HG02571 (cell line): ENCODE data around the gene RER1.

Source experiments
- ATAC-seq: cut with Tn5 transposase; IDR thresholded peaks from one replicate; pipeline ENCODE4 v1.9.1; 2021; ENCODE audit warnings: mild to moderate bottlenecking, moderate library complexity; ENCODE audit not compliant: unreplicated experiment

Gene RER1

DNA sequence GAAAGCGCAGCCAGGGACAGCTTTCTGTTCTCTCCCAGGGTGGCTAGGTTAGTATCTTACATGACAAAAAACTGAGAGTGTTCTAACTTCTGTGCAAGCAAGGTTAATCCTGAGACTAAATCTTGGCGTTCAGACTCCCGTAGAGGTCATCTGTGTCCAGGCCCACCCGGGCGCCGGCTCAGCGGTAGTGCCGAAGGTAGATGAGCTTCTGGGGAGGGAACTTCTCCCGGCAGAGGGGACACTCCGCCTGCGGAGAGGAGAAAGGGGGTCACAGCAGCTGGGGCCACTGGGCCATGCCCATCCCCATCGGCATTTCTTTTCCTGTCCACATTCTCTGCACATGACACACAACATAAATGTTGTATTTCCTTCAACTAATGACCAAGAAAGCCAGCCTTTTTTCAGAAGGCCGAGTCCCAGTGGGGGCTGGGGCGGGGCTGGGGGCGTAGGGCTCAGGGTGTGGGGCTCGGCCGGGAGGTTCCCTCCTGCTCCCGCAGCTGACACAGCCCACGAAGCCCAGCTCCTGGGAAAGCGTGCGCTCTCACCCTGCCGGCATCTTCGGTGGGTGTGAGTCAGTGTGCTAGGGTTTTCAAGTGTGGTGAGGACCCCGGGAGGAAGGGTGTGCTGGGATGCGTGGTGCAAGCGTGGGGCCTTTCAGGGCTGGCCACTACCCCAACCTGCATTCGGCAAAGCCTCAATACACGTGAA lies 14.1 kb downstream of the RER1 start:
- no peak for ATAC-seq

DNA sequence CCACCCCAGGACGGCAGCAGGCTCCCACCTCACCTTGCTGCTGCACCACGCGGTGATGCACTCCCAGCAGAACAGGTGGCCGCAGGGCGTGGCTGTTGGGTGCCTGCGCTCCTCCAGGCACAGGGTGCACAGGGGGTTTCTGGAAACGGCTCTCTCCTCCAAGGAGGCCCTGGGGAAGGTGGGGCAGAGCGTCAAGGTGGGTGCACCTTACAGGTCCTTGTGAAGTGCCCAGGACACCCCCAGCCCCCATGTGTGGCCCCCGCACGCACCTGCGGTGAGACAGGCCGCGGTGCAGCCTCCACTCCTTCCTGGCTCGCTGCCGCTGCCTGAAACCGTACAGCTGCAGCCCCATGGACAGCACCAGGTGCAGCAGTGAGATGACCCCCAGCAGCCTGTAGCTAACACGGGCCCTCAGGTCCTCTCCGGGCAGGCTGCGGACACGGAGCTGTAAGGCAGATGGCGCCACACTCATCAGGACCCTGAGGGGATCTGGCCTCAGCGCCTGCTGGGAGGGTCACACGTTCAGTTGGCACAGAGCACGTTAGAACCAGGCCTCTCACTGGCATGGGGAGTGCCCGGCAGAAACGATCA lies 14.9 kb downstream of the RER1 start:
- ATAC-seq, result no peak

DNA sequence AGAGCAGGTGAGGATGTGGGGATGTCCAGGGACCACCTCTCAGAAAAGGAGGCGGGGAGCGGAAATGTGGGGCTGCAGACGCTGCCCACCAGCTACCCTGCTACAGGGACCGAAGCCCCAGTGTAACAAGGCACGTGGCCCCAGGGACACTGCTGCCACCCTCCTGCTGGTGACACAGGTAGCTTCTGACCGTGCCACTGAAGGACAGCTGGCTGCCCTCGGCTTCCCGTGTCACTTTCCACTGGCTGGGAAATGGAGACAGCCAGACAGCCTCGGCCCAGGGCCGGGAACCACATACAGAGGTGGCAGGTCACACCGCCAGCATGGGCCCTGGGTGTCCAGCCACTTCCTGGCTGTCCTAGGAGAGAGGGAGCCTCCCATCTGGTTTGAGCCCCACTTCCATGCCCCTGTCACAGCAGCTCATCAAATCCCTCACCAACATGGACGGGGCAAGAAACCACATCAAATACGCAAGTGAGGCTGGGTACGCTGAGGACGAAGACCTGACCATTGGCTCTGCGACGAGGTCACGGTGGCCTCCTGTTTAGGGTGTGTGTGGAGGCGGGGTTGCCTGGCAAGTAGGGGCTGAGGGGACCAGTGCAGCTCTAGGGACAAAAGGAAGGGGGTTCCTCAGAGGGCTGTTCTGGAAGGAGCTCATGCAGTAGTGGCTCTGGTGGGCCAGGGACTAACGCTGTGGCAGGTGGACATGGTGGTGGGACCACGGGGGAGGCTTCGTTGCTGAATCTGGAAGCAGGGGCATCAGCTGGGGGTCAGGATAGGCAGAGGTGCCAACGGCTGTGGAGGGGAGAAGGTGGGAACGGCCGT lies 15.7 kb downstream of the RER1 start:
- ATAC-seq, result no peak

DNA sequence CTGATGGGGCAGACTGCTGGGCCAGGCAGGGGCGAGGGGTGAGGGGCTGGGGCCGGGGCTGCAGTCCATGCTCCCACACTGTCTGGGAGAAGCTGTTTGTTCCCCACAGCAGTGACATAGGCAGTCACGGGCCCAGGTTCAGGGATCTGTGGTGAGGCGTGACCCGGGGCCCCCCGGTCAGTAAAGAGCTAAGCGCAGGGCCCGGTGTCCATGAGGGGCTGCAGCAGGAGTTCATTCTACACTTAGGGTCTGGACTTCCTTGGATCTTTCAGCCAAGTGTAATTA lies 16.3 kb downstream of the RER1 start:
- no peak for ATAC-seq

DNA sequence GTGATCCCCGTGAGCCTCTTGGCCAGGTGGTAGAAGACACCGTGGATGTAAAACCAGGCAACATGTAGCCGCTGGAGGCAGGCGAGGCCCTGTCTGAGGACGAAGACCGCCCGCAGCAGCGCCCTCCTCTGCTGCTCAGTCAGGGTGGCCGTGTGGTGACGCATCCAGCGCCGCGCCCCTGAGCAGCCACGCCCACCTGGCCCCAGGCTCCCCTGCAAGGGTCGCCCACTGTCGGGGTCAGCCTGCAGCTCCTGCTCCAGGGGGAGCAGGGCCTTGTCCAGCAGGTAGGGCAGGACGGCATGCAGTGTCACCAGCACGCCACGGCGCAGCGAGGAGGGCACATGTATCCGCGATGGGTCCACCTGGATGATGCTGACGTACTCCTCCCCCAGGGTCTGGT lies 16.8 kb downstream of the RER1 start:
- no peak for ATAC-seq

DNA sequence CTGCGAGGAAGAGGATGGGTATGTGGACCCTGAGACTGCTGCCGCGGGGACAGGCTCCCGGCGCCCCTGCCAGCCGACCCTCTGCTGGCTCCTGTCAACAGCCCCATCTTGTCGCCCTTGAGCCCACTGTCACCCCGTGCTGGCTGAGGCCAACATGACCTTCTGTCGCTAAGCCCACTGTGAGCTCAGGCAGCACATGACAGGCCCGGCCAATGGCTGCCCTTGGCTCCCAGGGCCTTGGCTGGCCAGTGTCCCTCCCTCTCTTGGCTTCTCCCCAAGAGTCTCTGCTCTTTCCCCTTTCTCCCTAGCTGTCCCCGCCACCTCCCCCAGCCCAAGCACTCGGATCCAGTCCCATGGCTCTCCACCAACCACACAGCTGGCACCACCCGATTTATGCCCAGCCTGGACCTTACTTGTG lies 17.2 kb downstream of the RER1 start:
- ATAC-seq, result no peak

DNA sequence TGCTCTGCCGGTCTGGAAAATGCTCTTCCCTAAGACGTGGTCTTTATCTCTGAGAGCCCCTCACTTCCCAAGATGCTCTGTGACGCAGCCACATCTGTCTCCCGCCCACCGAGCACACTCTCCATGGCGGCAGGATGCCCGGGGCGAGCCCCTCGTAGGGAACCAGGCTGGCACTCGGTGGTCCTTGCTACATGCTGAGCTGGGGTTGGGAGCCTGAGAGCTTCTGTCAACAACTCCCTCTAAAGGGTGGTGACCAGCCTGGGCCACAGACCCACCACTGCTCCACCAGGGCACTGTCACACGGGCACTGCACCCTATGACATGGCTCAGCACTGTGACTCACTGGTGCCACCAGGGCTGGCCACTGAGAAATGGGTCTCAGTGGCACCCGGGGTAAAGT lies 18.1 kb downstream of the RER1 start:
- ATAC-seq, result no peak

DNA sequence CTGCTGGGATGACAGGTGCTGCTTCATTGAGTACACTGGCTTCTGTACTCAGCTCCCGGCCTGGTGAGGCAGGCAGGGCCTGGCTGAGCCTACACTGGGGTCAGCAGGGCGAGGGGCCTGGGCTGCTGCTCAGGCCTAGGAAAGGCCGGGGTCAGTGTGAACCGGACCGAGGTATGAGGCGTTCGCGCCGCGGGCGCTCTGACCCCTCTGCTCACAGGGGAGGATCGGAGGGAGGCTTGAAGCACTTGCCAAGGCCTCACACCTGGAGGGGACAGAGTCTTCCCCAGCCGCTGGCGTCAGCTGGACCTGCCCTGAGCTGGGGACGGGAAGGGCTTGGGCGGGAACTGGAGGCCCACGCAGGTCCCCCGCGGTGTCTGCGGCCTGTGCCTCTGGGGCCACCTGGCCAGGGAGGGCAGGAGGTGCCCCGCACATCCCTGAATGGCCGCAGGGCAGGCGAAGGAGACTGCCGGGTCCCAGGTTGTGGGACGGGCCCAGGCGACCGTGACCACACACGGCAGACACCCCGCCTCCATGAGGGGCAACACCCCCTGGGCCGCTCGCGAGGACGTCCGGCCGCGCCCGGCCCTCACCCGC lies 20.3 kb downstream of the RER1 start:
- peak; percentile 11 for ATAC-seq

DNA sequence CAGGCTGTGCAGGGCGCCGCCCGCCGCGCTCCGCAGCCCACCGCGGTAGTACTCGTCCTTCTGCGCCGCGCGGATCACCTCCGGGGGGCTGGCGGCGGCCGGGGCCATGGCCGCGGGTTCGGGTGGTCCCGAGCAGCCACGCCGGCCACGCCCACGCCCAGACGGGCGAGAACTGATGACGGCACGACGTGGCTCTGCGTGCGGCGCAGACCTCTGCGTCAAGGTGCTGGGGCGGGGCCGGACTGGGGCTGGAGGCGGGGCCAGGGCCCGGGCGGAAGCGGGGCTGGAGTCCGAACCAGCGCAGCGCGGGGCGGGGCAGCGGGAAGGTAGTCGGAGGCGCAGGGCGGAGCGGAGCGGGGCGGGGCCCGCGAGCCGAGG lies 20.7 kb downstream of the RER1 start, which contains the start of gene PEX10:
Gene PEX10, minus strand, starts transcription at position 170 of the 378 bp plus-strand sequence. Its CDS starts 62 bp downstream, at position 108.
- ATAC-seq, result peak; percentile 79

DNA sequence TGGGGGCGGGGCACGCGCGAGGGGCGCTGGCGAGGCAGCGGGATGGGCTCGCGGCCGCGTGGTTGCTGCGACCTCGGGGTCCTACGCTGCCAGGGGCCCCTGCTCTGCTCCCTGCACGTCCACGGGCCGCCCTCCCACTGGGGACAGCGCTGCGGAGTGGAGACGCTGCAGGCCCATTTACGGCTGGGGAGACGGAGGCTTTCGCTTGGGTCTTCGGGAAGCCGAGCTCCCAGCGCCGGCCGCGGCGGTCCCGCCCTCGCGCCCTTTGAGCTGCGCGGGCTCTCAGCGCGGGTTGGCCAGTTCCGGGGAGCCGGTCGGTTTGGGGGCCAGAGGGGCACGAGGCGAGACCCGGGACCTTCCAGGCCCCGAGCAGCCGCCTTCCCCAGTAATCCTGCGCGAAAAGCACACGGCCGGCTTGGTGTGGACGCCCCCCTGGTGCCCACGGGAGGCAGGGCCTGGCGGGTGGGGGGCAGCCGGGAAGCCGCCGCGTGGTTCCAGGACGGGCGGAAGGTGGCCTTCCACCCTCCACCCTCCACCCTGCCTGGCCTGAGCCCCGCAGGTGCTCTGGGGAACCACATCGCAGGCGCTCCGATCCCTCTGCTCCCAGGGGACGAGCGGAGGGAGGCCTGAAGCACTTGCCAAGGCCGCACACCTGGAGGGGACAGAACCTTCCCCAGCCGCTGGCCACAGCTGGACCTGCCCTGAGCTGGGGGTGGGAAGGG lies 21.3 kb downstream of the RER1 start:
- peak; percentile 26 for ATAC-seq

DNA sequence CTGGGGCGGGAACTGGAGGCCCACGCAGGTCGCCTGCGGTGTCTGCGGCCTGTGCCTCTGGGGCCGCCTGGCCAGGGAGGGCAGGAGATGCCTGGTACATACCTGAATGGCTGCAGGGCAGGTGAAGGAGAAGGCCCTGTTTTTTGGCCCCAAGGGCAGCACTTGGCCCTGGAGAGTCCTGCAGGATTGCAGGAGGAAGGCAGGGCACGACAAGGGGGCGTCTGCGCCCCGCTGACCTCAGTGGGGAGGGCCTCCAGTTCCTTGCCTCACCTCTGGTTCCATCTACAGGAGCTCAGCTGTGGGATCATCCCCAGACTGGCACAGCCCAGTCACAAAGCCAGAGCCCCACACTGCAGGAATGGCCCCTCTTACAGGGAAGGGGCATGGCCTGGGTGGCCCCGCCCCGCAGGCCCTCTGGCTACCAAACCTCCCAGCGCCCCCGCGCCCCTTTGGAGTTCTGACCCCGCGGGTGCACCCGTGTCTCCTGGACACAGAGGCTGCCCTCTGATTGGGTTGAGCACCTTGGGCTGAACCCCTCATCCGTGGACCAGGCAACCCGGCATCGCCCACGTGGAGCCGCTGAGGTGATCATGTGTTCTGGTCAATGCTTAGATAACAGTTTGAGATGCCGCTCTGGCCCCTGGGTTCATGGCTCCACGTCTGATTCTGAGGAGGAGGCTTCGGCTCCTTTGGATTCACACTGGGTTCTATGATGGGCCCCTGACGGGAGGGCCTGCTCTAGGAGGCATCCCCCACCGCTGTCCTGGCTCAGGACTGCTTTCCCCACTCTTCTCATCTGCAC lies 22.1 kb downstream of the RER1 start:
- ATAC-seq, result no peak

DNA sequence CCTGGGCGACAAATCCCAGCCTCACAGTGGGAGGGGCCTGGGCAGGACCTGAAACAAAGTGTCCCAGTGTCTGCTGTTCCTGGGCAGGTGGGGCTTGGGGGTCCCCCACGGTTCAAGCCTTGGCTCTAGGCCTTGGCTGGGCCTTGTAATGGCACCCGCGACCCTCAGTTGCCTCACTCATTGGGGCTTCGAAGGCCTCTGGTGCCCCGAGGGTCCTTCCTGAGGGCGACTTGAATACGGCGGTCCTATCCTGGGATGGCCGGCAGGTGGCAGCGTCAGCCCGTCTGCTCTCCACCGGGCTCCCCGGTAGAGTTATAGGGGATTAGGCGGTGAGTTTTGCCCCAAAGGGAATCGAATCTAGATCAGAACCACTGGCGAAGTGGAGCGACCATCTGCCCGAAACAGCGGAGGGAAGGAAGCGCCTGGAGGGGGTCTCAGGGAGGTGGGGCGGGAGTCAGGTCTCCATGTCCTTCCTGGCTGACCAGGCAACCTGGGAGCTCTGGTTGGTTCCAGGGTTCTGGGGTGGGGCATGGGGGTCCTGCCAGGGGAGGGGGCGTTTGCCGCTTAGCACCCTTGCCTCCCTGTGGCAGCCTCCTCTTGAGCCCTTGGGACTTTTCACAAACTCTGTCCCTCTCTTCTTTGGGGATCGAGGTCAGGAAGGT lies 22.8 kb downstream of the RER1 start:
- ATAC-seq, result no peak

DNA sequence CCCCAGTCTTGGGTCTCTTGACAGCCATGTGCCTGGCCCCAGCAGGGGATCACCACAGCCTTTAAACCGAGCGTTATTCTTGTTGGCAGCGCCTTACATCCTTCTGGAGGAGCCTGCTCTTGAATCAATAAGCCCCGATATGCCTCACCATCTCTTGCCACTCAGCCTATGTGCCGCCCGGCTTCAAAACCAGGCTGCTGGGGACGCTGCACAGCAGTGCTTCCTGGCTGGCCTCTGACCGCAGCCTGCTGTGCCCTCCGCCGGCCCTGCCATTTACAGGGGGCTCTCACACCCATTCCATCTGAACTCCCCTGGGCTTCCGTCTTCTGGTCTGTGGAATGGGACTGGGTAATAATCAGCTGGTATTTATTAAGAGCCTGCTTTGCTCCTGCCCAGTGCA lies 23.7 kb downstream of the RER1 start:
- ATAC-seq, result no peak

DNA sequence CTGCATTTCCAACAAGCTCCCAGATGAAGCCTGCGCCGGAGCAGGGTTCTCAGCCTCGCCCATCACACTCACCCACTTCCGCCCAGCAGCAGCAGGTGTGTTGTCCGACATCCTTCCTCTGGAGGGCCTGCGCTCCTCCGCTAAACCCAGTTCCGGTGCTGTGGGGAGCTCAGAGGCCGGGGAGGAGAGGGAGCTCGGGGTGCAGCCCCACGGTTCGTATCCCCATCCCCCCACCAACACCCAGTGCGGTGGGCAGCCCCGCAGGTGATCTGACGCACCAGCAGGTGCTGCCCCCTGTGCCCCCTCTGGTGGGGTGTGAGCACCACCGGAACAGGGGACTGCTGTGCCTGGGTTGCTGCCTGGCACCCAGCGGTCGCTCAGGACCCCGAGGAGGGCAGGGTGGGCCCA lies 24.2 kb downstream of the RER1 start:
- ATAC-seq, result no peak

DNA sequence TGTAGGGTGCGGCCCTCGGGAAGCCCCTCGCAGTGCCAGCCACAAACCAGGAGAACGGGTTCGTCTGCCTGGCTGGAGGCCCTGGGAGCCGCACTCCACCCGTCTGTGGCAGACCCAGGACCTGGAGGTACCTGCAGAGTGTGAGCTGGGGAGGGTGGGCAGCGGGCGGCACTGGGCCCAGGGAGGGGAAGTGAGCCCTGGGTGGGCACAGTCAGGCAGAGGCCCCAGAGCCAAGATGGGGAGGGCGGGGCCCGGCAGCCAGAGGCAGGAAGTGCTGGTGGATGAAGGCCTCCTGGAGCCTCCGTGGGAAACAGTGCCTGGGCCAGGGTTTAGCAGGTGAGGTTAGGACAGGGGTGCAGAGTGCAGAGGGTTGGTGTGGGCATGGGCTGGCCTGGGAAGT lies 24.8 kb downstream of the RER1 start:
- no peak for ATAC-seq

DNA sequence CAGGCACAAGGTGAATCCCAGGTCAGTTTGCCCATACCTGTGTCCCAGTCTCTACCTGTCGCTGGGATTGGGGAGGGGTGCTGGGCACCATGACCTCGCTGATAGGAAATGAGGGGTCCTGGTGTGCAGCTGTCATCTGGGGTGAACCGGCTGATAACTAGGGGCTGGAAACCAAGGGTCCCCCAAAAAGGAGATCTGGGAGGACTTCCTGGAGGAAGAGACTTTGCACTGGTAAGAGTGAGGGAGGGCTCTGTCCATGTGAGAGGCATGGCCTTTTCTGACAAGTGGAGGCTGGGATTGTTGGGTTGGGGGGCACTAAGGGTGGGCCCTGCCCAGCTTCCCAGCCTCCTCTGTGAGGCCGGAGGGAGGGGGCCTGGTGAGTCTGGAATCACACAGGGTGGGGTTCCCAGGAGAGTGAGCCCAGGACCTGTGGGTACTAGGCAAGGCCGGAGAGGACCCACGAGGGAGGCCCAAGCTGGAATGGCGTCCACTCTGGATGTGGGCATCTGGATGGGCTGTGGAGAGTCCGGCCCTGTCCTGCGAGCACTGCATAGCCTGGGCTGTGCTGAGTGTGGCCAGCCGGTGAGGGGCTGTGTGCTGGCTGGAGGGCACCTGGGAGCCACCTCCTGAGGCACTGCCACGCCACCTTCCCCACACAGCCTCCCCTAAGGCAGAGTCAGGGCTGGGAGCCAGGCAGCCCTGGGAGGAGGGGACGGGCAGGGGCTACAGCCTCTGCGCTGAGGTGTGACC lies 25.6 kb downstream of the RER1 start:
- ATAC-seq, result no peak

DNA sequence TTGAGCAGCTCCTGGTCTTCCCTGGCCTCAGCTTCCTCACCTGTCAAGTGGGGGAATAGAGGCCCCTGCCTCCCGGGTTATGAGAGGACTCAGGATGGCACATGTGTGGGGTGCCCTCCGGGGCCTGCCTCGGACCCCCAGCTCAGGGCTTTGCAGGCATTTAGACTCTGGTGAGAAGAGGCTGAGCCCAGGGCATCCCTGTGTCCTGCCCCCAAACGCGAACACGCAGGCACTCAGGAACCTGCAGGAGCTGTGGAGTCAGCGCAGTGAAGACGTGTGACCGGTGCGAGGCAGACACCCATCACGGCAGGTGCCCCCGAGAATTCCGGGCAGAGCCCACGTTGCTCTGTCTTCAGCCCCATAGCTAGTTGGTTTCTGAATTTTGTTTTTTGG lies 26.2 kb downstream of the RER1 start:
- ATAC-seq, result no peak

DNA sequence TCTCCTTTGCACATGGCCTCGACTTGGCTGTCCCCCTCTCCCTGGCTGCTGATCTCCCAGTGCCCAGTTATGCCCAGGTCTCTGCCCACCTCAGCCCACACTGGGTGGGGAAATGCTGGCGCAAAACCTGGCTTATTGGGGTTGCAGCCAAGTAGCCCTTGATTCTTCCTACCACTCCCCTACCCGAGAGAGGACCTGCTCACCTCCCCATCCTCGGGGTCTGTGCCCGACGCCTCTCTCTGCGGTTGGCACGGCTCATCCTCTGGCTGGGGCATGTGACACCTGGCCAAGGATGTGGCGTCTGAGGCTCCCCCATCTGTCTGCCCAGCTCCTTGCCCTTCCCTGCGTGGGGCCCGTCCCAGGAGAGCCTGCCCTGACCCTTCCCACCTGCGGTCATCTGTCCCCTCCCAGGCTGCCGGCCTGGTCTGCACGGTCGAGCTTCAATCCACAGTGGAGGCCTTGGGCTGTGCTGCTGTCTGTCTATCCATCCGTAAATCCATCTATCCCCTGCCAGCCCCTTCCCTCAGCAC lies 27.2 kb downstream of the RER1 start:
- no peak for ATAC-seq

DNA sequence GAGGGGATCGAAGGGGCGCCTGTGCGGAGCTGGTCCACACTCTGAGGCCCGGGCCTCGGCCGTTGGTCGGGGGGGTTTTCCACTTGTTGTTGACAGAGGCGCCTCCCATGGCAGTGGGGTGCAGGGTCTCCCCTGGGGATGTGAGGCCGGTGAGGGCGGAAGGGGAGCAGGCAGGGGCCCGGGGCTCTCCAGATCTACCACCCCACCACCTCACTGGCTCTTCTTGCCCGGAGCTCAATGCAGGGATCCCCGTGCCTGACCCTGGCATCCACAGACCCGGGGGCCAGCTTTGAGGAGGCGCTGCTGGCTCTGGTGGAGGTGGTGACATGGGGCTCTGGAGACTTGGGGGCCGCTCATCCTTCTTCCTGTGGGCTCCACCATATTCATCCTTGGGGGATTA lies 27.8 kb downstream of the RER1 start:
- no peak for ATAC-seq
